ENCODE results near the gene AP3D1.

The AP3D1 gene

GRCh38 chr19:2173388-2173766 is 22.0 kb upstream of the AP3D1 start:
- Mint-ChIP-seq H3K4me3 (no peak overlapping the region), H3K27me3 (ENCODE audit: low read depth) (no peaks in the 10 kb centered on the region), H3K4me1 (ENCODE audit: low read depth) (peaks cover 23% of the 10 kb centered on the region), H3K9me3 (no peaks in the 10 kb centered on the region), H3K36me3 (ENCODE audit: low read depth) (peaks cover 4% of the 10 kb centered on the region), H3K27ac (no peak overlapping the region)

- Mint-ChIP-seq H3K9me3 (no peaks in the 10 kb centered on the region), H3K36me3 (ENCODE audit: low read depth) (peaks cover 4% of the 10 kb centered on the region), H3K27me3 (ENCODE audit: low read depth) (no peaks in the 10 kb centered on the region), H3K4me3 (no peak overlapping the region), H3K4me1 (ENCODE audit: low read depth) (peaks cover 32% of the 10 kb centered on the region), H3K27ac (no peak overlapping the region)
Observed at GRCh38 chr19:2171349-2172145, 20.2 kb upstream of the AP3D1 start.

DNA sequence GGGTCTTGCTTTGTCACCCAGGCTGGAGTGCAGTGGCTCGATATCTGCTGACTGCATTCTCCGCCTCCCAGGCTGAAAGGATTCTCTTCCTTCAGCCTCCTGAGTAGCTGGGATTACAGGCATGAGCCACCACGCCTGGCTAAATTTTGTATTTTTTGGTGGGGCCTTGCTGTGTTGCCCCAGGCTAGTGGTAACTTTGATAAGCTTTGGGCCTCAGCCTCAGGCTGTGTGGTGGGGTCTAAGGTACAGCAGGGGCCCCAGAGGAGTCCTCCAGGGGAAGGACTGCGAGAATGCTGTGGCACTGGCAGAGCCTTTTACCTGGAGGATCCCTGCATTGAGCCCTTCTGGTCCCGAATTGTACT is 19.6 kb upstream of the AP3D1 start:
- Mint-ChIP-seq H3K4me1 (ENCODE audit: low read depth) (peaks cover 33% of the 10 kb centered on the region), H3K9me3 (no peaks in the 10 kb centered on the region), H3K36me3 (ENCODE audit: low read depth) (peaks cover 4% of the 10 kb centered on the region), H3K27ac (no peak overlapping the region), H3K4me3 (no peak overlapping the region), H3K27me3 (ENCODE audit: low read depth) (no peaks in the 10 kb centered on the region)

- Mint-ChIP-seq H3K36me3 (ENCODE audit: low read depth) (peaks cover 4% of the 10 kb centered on the region), H3K4me3 (no peak overlapping the region), H3K9me3 (no peaks in the 10 kb centered on the region), H3K27ac (no peak overlapping the region), H3K4me1 (ENCODE audit: low read depth) (peaks cover 37% of the 10 kb centered on the region), H3K27me3 (ENCODE audit: low read depth) (no peaks in the 10 kb centered on the region)
Observed at GRCh38 chr19:2170219-2170618, 18.9 kb upstream of the AP3D1 start.

DNA sequence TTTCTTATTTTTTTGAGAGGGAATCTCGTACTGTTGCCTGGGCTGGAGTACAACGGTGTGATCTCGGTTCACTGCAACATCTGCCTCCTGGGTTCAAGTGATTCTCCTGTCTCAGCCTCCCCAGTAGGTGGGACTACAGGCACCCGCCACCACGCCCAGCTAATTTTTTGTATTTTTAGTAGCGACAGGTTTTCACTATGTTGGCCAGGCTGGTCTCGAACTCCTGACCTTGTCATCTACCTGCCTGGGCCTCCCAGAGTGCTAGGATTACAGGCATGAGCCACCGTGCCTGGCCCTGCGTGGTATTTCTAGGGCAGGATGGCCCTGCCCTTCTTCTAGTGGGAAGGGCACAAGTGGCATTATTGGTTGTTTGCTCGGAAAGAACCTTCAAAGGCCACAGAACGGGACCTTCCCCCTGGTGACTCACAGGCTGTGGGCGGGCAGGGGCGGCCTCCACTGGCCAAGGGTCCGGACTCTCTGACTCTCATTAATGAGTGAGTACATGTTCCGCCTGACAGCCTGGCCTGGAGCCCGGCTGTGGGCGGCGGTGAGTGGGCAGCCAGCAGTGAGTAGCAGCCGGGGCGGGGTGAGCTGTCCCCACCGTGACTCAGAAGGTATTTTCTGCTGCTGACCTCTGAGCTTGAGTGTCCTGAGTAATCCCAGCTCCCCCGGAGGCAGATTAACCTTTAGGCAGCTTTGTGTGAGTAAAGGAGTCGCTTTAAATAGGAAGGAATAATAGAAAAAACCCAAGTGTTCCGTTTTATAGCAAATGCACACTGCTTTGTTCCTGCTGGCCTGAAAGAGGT is 17.5 kb upstream of the AP3D1 start:
- H3K27me3 Mint-ChIP-seq (ENCODE audit: low read depth): no peaks in the 10 kb centered on the region
- H3K4me3 Mint-ChIP-seq: peak overlapping the region; percentile 21
- H3K9me3 Mint-ChIP-seq: no peaks in the 10 kb centered on the region
- H3K36me3 Mint-ChIP-seq (ENCODE audit: low read depth): peaks cover 2% of the 10 kb centered on the region
- H3K27ac Mint-ChIP-seq: peak overlapping the region; percentile 80
- peaks cover 38% of the 10 kb centered on the region for H3K4me1 Mint-ChIP-seq (ENCODE audit: low read depth)

- Mint-ChIP-seq H3K36me3 (ENCODE audit: low read depth) (no peaks in the 10 kb centered on the region), H3K4me3 (peak overlapping the region; percentile 55), H3K9me3 (no peaks in the 10 kb centered on the region), H3K27me3 (ENCODE audit: low read depth) (no peaks in the 10 kb centered on the region), H3K27ac (peak overlapping the region; percentile 80), H3K4me1 (ENCODE audit: low read depth) (peaks cover 38% of the 10 kb centered on the region)
Observed at GRCh38 chr19:2167896-2168618, 16.7 kb upstream of the AP3D1 start.

GRCh38 chr19:2166741-2167738 is 15.7 kb upstream of the AP3D1 start:
- H3K4me1 Mint-ChIP-seq (ENCODE audit: low read depth): peaks cover 38% of the 10 kb centered on the region
- H3K27ac Mint-ChIP-seq: no peak overlapping the region
- H3K27me3 Mint-ChIP-seq (ENCODE audit: low read depth): no peaks in the 10 kb centered on the region
- H3K9me3 Mint-ChIP-seq: no peaks in the 10 kb centered on the region
- peak overlapping the region; percentile 46 for H3K4me3 Mint-ChIP-seq
- H3K36me3 Mint-ChIP-seq (ENCODE audit: low read depth): no peaks in the 10 kb centered on the region

DNA sequence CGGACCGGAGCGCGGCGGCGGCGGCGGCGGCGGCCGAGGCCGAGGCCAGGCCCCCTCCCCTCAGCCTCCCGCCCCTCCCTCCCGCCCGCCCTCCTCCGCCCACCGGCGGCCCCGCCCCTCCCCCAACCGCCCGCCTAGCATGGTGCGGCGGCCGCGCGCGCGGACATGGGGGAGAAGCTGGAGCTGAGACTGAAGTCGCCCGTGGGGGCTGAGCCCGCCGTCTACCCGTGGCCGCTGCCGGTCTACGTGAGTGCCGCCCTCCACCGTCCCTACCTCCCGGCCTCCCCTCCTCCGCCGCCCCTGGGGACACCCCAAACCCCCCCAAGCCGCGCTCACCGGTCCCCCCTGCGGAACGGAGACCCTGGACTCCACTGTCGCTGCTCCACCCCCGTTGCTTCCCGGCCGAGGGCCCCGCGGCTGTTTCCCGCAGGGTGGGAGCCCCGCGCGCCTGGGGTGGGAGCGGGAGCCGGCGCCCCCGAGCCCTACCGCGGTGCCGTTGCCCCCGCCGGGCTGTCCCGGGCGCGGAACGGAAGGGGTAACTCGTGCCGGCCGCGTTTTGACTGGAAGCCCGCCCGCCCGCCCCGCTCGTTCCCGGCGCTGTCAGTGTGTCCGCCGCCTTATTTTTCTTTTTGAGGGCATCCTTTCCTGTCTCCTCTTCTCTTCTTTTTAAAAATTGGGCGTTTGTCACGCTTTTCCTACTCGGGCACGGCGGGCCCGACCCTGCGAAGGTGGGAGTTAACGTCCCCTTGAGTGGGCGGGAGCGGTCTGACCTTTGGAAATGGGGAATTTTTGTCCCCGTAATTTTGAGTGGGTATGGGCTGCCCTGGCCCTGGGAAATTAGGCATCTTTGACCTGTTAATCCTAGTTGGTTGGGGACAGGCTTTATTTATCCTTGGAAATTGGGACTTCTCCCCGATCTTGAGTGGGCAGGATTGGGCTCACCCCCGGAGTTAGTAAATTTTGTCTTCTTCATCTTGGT is 12.9 kb upstream of the AP3D1 start:
- peak overlapping the region; percentile 94 for H3K4me3 Mint-ChIP-seq
- H3K9me3 Mint-ChIP-seq: no peaks in the 10 kb centered on the region
- no peaks in the 10 kb centered on the region for H3K27me3 Mint-ChIP-seq (ENCODE audit: low read depth)
- H3K4me1 Mint-ChIP-seq (ENCODE audit: low read depth): peaks cover 23% of the 10 kb centered on the region
- H3K36me3 Mint-ChIP-seq (ENCODE audit: low read depth): no peaks in the 10 kb centered on the region
- H3K27ac Mint-ChIP-seq: peak overlapping the region; percentile 82

DNA sequence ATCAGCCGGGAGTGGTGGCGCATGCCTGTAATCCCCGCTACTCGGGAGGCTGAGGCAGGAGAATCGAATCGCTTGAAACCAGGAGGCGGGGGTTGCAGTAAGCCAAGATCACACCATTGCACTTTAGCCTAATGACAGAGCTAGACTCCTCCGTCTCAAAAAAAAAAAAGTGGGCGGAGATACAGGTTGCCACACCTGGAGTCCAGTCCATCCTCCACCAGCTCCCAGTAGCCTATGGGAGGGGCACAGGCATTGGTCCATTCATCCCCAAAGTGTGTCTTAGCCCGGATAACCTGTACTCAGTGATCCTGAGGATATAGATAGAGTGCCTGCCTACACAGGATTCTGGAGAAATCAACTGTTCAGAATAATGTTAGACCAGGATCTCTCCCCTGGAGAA is 9.0 kb upstream of the AP3D1 start:
- no peaks in the 10 kb centered on the region for H3K36me3 Mint-ChIP-seq (ENCODE audit: low read depth)
- peaks cover 7% of the 10 kb centered on the region for H3K4me1 Mint-ChIP-seq (ENCODE audit: low read depth)
- no peaks in the 10 kb centered on the region for H3K9me3 Mint-ChIP-seq
- no peak overlapping the region for H3K4me3 Mint-ChIP-seq
- no peak overlapping the region for H3K27ac Mint-ChIP-seq
- H3K27me3 Mint-ChIP-seq (ENCODE audit: low read depth): no peaks in the 10 kb centered on the region

DNA sequence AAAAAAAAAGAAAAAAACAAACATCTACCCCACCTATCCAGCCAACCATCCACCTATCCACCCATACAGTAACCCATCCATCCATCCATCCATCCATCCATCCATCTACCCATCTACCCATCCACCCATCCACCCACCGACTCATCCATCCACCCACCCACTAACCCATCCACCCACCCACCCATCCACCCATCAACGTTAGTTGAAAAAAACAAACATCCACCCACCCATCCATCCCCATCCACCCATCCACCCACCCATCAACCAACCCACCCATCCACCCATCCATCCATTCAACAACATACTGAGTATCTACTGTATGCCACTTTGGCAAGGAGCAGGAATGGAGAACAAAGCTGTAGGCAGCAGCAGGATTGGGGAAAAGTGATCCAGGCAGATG is 6.1 kb upstream of the AP3D1 start:
- H3K9me3 Mint-ChIP-seq: no peaks in the 10 kb centered on the region
- H3K27me3 Mint-ChIP-seq (ENCODE audit: low read depth): no peaks in the 10 kb centered on the region
- H3K36me3 Mint-ChIP-seq (ENCODE audit: low read depth): no peaks in the 10 kb centered on the region
- peaks cover 10% of the 10 kb centered on the region for H3K4me1 Mint-ChIP-seq (ENCODE audit: low read depth)
- H3K27ac Mint-ChIP-seq: no peak overlapping the region
- no peak overlapping the region for H3K4me3 Mint-ChIP-seq

- Mint-ChIP-seq H3K4me3 (no peak overlapping the region), H3K4me1 (ENCODE audit: low read depth) (peaks cover 27% of the 10 kb centered on the region), H3K27me3 (ENCODE audit: low read depth) (no peaks in the 10 kb centered on the region), H3K9me3 (no peaks in the 10 kb centered on the region), H3K36me3 (ENCODE audit: low read depth) (peaks cover 3% of the 10 kb centered on the region), H3K27ac (no peak overlapping the region)
Observed at GRCh38 chr19:2154587-2155075, 3.3 kb upstream of the AP3D1 start.

DNA sequence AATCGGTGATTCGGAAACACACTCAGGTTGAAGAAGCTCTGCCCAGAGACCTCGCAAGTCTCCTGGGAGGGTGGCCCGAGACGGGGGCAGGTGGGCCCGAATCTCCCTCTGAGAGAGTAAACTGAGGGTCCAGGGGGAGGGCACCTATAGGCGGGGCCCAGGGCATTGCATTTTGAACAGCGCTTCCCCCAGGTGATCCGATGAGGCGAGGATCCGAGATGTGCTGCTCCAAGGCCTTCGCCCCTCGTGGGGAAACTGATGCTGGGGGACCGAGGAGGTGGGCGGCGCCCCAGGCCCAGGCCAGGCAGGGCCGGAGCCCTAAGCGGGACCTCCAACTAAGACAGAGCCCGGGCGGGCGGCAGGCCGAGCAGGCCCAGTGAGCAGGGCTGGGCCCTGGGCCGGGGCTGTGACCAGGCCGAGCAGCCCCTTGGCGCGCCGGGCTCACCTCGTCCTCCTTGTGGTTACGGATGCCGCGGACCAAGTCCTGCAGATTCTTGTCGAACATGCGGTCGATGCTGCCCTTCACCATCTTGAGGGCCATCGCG is 500 bp downstream of the AP3D1 start:
- Mint-ChIP-seq H3K4me1 (ENCODE audit: low read depth) (peaks cover 34% of the 10 kb centered on the region), H3K4me3 (peak overlapping the region; percentile 83), H3K27me3 (ENCODE audit: low read depth) (no peaks in the 10 kb centered on the region), H3K9me3 (no peaks in the 10 kb centered on the region), H3K27ac (peak overlapping the region; percentile 45), H3K36me3 (ENCODE audit: low read depth) (peaks cover 8% of the 10 kb centered on the region)
